IMR-90 (cell line): Measurements from ENCODE around the gene RNF212. TPM values are rescaled to one million over a fixed set of nuclear protein-coding genes. Genes with fewer than 3 reads are reported as not detected.

Experiments
- ATAC-seq: fragments of 200-7000 bp; cut with Tn5 transposase; 2 replicates; pipeline ENCODE4 v1.9.1; 2020; ENCODE audit warnings: low read depth, mild to moderate bottlenecking, moderate library complexity
- BruUV-seq: library from RNA; stranded (reverse); fragments of 400-500 nt; replicated peaks from 2 replicates; lab custom pipeline; 2021; lab: Mats Ljungman, UMichigan
- CTCF ChIA-PET: fragments of 300-600 bp; formaldehyde crosslinking; extraction: SDS; loops from one replicate; lab custom pipeline; 2021; ENCODE audit warnings: antibody characterized with exemption; lab: Yijun Ruan, JAX
- POLR2A ChIA-PET: fragments of 300-600 bp; sonication (Branson Sonifier 250); formaldehyde crosslinking; loops from one replicate; lab custom pipeline; 2022; ENCODE audit warnings: antibody characterized with exemption; ENCODE audit not compliant: unreplicated experiment; lab: Charles Lee
- DNase-seq: peaks from one replicate; pipeline ENCODE4 v3.0.0; 2013
- H2AFZ ChIP-seq: replicated peaks from 2 replicates; pipeline ENCODE3; 2013; ENCODE audit warnings: low read length, mild to moderate bottlenecking; ENCODE audit not compliant: poor library complexity
- H2AK5ac ChIP-seq: 2 replicates; pipeline ENCODE4 v1.6.1; 2013; ENCODE audit warnings: low read depth, low read length, inconsistent platforms
- H2AK9ac ChIP-seq: replicated peaks from 2 replicates; pipeline ENCODE3; 2013; ENCODE audit warnings: mild to moderate bottlenecking, low read depth, low read length, moderate library complexity; ENCODE audit not compliant: poor library complexity
- H2BK120ac ChIP-seq: 2 replicates; pipeline ENCODE4 v1.6.1; 2013; ENCODE audit warnings: low read depth, low read length, inconsistent platforms
- H2BK15ac ChIP-seq: 3 replicates; pipeline ENCODE4 v1.6.1; 2013; ENCODE audit warnings: low read depth, low read length, inconsistent platforms
- H2BK20ac ChIP-seq: 2 replicates; pipeline ENCODE4 v1.6.1; 2013; ENCODE audit warnings: low read depth, mild to moderate bottlenecking, inconsistent platforms, low read length, moderate library complexity
- H2BK5ac ChIP-seq: 2 replicates; pipeline ENCODE4 v1.6.1; 2013; ENCODE audit warnings: mild to moderate bottlenecking, low read depth, low read length, inconsistent platforms; ENCODE audit not compliant: poor library complexity, severe bottlenecking
- H3K14ac ChIP-seq: replicated peaks from 2 replicates; pipeline ENCODE4 v1.6.1; 2013; ENCODE audit warnings: low read depth, low read length, inconsistent platforms
- H3K18ac ChIP-seq: 2 replicates; pipeline ENCODE4 v1.6.1; 2013; ENCODE audit warnings: low read depth, low read length, control low read depth
- H3K23ac ChIP-seq: 2 replicates; pipeline ENCODE4 v1.6.1; 2013; ENCODE audit warnings: low read depth, low read length, inconsistent platforms
- H3K27ac ChIP-seq: 2 replicates; pipeline ENCODE4 v1.5.1; 2013; ENCODE audit warnings: mild to moderate bottlenecking, control low read depth, low read length; ENCODE audit not compliant: insufficient read depth
- H3K27me3 ChIP-seq: 2 replicates; pipeline ENCODE4 v1.6.1; 2013; ENCODE audit warnings: low read length; ENCODE audit not compliant: control insufficient read depth, insufficient read depth
- H3K36me3 ChIP-seq: 2 replicates; pipeline ENCODE4 v1.6.1; 2013; ENCODE audit warnings: low read length, mixed read lengths; ENCODE audit not compliant: control insufficient read depth, insufficient read depth
- H3K4ac ChIP-seq: 2 replicates; pipeline ENCODE4 v1.6.1; 2013; ENCODE audit warnings: low read depth, low read length, inconsistent platforms
- H3K4me1 ChIP-seq: 2 replicates; pipeline ENCODE4 v1.6.1; 2013; ENCODE audit warnings: low read length, mixed read lengths; ENCODE audit not compliant: control insufficient read depth, insufficient read depth
- H3K4me2 ChIP-seq: 2 replicates; pipeline ENCODE4 v1.6.1; 2013; ENCODE audit warnings: low read depth, mild to moderate bottlenecking, control low read depth, low read length, moderate library complexity
- H3K4me3 ChIP-seq: 2 replicates; pipeline ENCODE4 v1.5.1; 2013; ENCODE audit warnings: low read depth, mild to moderate bottlenecking, control low read depth, low read length, moderate library complexity; ENCODE audit not compliant: insufficient read depth
- H3K56ac ChIP-seq: 2 replicates; pipeline ENCODE4 v1.6.1; 2013; ENCODE audit warnings: low read length, inconsistent platforms; ENCODE audit not compliant: insufficient read depth; ENCODE audit errors: extremely low read depth
- H3K79me1 ChIP-seq, 2 experiments: 2 replicates each; pipeline ENCODE4 v1.6.1; 2013; ENCODE audit warnings: low read length in 2 of 2, inconsistent platforms in 1 of 2, low read depth in 1 of 2
- H3K9ac ChIP-seq: 2 replicates; pipeline ENCODE4 v1.6.1; 2013; ENCODE audit warnings: low read depth, low read length, control low read depth
- H3K9me1 ChIP-seq: 2 replicates; pipeline ENCODE4 v1.6.1; 2013; ENCODE audit warnings: low read length, inconsistent platforms; ENCODE audit not compliant: insufficient read depth
- H3K9me3 ChIP-seq: 2 replicates; pipeline ENCODE4 v1.6.1; 2013; ENCODE audit warnings: low read length; ENCODE audit not compliant: control insufficient read depth, insufficient read depth
- H4K20me1 ChIP-seq: 2 replicates; pipeline ENCODE4 v1.6.1; 2013; ENCODE audit warnings: low read length, inconsistent platforms; ENCODE audit not compliant: insufficient read depth
- H4K5ac ChIP-seq: 2 replicates; pipeline ENCODE4 v1.6.1; 2013; ENCODE audit warnings: mild to moderate bottlenecking, low read depth, low read length, control low read depth
- H4K8ac ChIP-seq, 2 experiments: 2 replicates each; pipeline ENCODE4 v1.6.1; 2013; ENCODE audit warnings: low read depth in 2 of 2, low read length in 2 of 2, control low read depth in 1 of 2, inconsistent platforms in 1 of 2
- H4K91ac ChIP-seq: 2 replicates; pipeline ENCODE4 v1.6.1; 2013; ENCODE audit warnings: low read depth, low read length, inconsistent platforms; ENCODE audit not compliant: insufficient read depth
- RAD21 ChIP-seq: IDR thresholded peaks from 2 replicates; pipeline ENCODE4 v1.6.1; 2012; ENCODE audit warnings: low read length, improper control_type of control experiment
- RCOR1 ChIP-seq: IDR thresholded peaks from 2 replicates; pipeline ENCODE4 v1.6.1; 2012; ENCODE audit warnings: mild to moderate bottlenecking, low read length, improper control_type of control experiment; ENCODE audit not compliant: insufficient replicate concordance
- SMC3 ChIP-seq: fragments of 150-350 bp; IDR thresholded peaks from 2 replicates; pipeline ENCODE4 v1.6.1; 2016; ENCODE audit warnings: low read depth, mild to moderate bottlenecking, antibody characterized with exemption, low read length, moderate library complexity
- USF2 ChIP-seq: fragments of 150-350 bp; IDR thresholded peaks from 2 replicates; pipeline ENCODE4 v1.6.1; 2017; ENCODE audit warnings: mild to moderate bottlenecking, antibody characterized with exemption, low read length, low read depth
- WGBS, 2 experiments: methylation state at CpG; one replicate each; pipeline versions ENCODE4 v1.1.5 to v1.1.7; 2013; ENCODE audit warnings: missing lambda C conversion rate in 2 of 2; ENCODE audit not compliant: insufficient read length in 1 of 2; ENCODE audit errors: extremely low coverage in 2 of 2; 5-methylcytosine and 5-hydroxymethylcytosine counted together
- dilution Hi-C: fragments of 300-500 bp; cut with HindIII; formaldehyde crosslinking; loops from one replicate; pipeline ENCODE4 v1.14.3; 2018; ENCODE audit warnings: low sequenced_read_pairs; ENCODE audit not compliant: unreplicated experiment
- in situ Hi-C: fragments of 300-500 bp; cut with MboI; formaldehyde crosslinking; loops from 3 replicates; pipeline ENCODE4 v1.14.3; 2019; ENCODE audit warnings: low sequenced_read_pairs, inconsistent platforms, mixed read lengths
- intact Hi-C: fragments of 100-400 bp; cut with micrococcal nuclease; formaldehyde crosslinking; loops from 2 replicates; pipeline ENCODE4 v1.10.0; 2022
- polyA plus RNA-seq, 3 experiments: library from polyadenylated mRNA; depleted of rRNA; stranded (reverse); fragments of >200 nt; gene quantifications; 2 replicates each; pipeline ENCODE4 v1.2.3, GENCODE V29; 2012; ENCODE audit warnings: low replicate concordance in 1 of 3
- total RNA-seq: library from RNA; depleted of rRNA; stranded (reverse); fragments of >200 nt; gene quantifications from 2 replicates; pipeline ENCODE4 v1.2.3, GENCODE V29; 2012

RNF212 gene
- total and polyA plus RNA-seq, 2 of the 4 experiments (the other 2 are of a cell fraction), result under 0.01 to 0.51 TPM

- Histone ChIP-seq H3K14ac (no peak overlapping the region), H3K4me2 (no peak overlapping the region), H3K9me1 (no peaks in the 10 kb centered on the region), H2AK5ac (no peak overlapping the region), H3K4me1 (no peaks in the 10 kb centered on the region), H3K36me3 (no peaks in the 10 kb centered on the region), H3K9me3 (no peaks in the 10 kb centered on the region), H3K4ac (no peak overlapping the region), H4K20me1 (no peaks in the 10 kb centered on the region), H2BK5ac (no peak overlapping the region), H3K23ac (no peak overlapping the region), H3K27ac (no peak overlapping the region), H3K4me3 (no peak overlapping the region), H2AK9ac (no peak overlapping the region), H3K27me3 (peaks cover 25% of the 10 kb centered on the region), H2AFZ (no peak overlapping the region), H3K18ac (no peak overlapping the region), H3K56ac (no peak overlapping the region), H2BK15ac (no peak overlapping the region), H2BK120ac (no peak overlapping the region), H4K8ac (no peak overlapping the region), H3K9ac (no peak overlapping the region), H4K91ac (no peak overlapping the region), H3K79me1 (no peaks in the 10 kb centered on the region), H4K5ac (no peak overlapping the region), H2BK20ac (no peak overlapping the region)
- in situ Hi-C loops (no loop called here), dilution Hi-C loops (no loop called here), intact Hi-C loops (no loop called here)
- ChIA-PET POLR2A (no interaction called here), CTCF (no interaction called here)
- DNase-seq (no peak), ATAC-seq (no peak)
- TF ChIP-seq SMC3 (no peak), RCOR1 (no peak), RAD21 (no peak), USF2 (no peak)
- BruUV-seq, result no TSS peak
- WGBS, 2 experiments, result 80% methylated on average over 2 of the region's 12 CpGs; no CpG with 5 or more reads in 1 of the 2 experiments
Measured at GRCh38 chr4:1105067-1105466, 8.3 kb downstream of the RNF212 start.
